ENCODE measurements around the gene GABRG2. TPM values are rescaled to one million over a fixed set of nuclear protein-coding genes. Genes with fewer than 3 reads are reported as not detected.

GABRG2 gene
- polyA plus RNA-seq (2011; rRNA removed), result not detected in 2 replicates
- not detected in 2 replicates for polyA minus RNA-seq (2011; rRNA and poly(A)+ RNA removed)

DNA sequence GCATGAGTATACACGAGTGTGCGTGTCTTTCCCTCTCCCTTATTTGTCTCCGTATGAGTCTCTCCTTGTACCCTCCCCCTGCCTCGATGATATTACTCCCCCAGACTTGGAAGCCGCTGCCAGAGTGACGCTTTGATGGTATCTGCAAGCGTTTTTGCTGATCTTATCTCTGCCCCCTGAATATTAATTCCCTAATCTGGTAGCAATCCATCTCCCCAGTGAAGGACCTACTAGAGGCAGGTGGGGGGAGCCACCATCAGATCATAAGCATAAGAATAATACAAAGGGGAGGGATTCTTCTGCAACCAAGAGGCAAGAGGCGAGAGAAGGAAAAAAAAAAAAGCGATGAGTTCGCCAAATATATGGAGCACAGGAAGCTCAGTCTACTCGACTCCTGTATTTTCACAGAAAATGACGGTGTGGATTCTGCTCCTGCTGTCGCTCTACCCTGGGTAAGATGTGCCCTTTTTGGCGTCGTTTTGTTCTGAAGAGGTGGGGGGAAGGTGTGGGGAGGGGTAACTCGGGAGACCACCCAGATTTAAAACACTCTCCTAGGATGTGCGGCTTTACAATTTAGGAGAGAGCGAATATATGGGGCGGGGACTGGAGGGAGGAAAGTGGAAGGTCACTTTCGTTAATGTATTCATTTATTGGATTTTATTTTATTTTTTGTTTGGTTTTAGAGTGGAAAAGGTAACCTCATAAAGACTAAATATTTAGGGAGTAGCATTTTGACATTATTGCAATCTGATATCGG, at the start of gene GABRG2:
GABRG2 (plus strand) TSS at position 119 of the 757 bp plus-strand sequence; CDS start at position 346, 227 bp downstream.
- H3K4me3 ChIP-seq (ENCODE audit: low read depth, low read length), result no peak within 1 kb of the TSS
- H3K27ac ChIP-seq (ENCODE audit: low read depth, low read length), result no peak within 1 kb of the TSS
- H3K27me3 ChIP-seq (ENCODE audit: control insufficient read depth, insufficient read depth, low read length), result no peaks in the 10 kb centered on the region
- DNase-seq (ENCODE audit: low read depth, low spot score), result no peak
- ChIA-PET POLR2A (no interaction called here), CTCF (no interaction called here)
- peaks cover 12% of the 10 kb centered on the region; the same call in 1 of the 2 replicates for H3K9me3 ChIP-seq (ENCODE audit: control insufficient read depth, insufficient read depth, low read length)
- no peak for TF ChIP-seq CTCF (IDR thresholded peaks at IDR 0.05; ENCODE audit: low read depth, low read length)

DNA sequence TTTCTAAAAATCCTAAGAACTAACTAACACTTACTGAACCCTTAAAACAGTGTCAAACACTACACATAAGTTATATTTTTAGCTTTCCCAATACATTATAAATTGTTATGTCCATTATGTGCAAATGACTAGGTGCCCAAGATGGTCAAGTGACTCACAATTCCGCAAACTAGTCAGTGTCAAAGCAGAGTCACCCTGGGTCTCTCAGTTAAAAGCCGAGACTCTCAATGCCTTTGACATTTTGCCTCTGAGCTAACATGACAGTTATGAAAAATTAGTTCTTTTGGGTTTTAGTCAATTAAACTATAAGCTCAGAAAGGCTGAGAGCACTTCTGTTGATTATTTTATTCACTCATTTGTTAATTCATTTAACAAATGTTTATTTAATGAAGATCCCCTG, 42.3 kb upstream of the GABRG2 start:
- H3K9me3 ChIP-seq (ENCODE audit: control insufficient read depth, insufficient read depth, low read length), result no peaks in the 10 kb centered on the region; the same call in 1 of the 2 replicates
- H3K4me3 ChIP-seq (ENCODE audit: low read depth, low read length), result no peak overlapping the region
- no peak for TF ChIP-seq CTCF (IDR thresholded peaks at IDR 0.05; ENCODE audit: low read depth, low read length)
- DNase-seq (ENCODE audit: low read depth, low spot score), result no peak
- H3K27ac ChIP-seq (ENCODE audit: low read depth, low read length), result no peak overlapping the region
- ChIA-PET CTCF (interaction anchor here (1.2 kb wide), 1 partner anchor 18 kb away, joined by 3 read pairs; no protein-coding TSS in a partner anchor), POLR2A (no interaction called here)
- no peaks in the 10 kb centered on the region for H3K27me3 ChIP-seq (ENCODE audit: control insufficient read depth, insufficient read depth, low read length)

DNA sequence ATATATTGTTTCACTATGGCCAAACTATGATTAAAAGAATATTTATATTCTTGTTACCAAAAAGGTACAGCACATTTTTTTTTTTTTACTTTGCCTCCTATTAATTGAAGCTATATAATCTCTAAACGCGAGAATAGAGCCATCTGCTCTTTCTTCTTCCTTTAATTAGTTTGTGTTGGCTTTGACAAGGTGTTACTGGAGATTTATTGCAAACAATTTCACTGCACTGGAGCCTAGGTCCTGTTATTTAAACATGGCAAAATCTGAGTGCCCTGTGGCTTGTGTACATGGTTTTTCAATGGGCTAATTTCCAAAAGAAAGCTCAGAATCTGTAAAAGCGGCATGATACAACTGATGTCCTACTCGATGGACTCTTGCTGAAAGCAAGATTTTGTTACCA, 40.8 kb upstream of the GABRG2 start:
- no peak overlapping the region for H3K27ac ChIP-seq (ENCODE audit: low read depth, low read length)
- no peaks in the 10 kb centered on the region for H3K27me3 ChIP-seq (ENCODE audit: control insufficient read depth, insufficient read depth, low read length)
- ChIA-PET POLR2A (no interaction called here), CTCF (no interaction called here)
- no peak for TF ChIP-seq CTCF (IDR thresholded peaks at IDR 0.05; ENCODE audit: low read depth, low read length)
- DNase-seq (ENCODE audit: low read depth, low spot score), result no peak
- H3K9me3 ChIP-seq (ENCODE audit: control insufficient read depth, insufficient read depth, low read length), result no peaks in the 10 kb centered on the region
- no peak overlapping the region for H3K4me3 ChIP-seq (ENCODE audit: low read depth, low read length)

DNA sequence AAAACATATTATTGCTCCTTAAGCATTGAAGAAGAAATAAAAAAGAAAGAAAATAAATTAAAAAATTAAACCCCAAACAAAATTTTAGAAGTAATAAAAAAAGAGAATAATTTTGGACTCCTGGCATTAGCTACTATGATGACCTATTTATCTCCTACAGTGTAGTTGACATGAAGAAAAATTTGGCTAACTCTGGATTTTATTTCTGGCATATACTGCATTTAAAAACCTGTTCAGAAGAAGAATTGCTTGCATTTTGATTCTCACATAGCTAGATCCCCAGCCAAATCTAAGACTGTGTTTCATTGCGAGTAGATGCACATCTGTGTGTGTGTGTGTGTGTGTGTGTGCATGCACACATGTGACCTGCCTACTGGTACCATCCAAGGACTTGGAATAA, 30.1 kb upstream of the GABRG2 start:
- ChIA-PET CTCF (interaction anchor here (0.6 kb wide), 1 partner anchor 105 kb away, joined by 3 read pairs; no protein-coding TSS in a partner anchor), POLR2A (no interaction called here)
- no peak for DNase-seq (ENCODE audit: low read depth, low spot score)
- Histone ChIP-seq H3K9me3 (ENCODE audit: control insufficient read depth, insufficient read depth, low read length) (peaks cover 4% of the 10 kb centered on the region; the same call in 1 of the 2 replicates), H3K27ac (ENCODE audit: low read depth, low read length) (no peak overlapping the region), H3K4me3 (ENCODE audit: low read depth, low read length) (no peak overlapping the region), H3K27me3 (ENCODE audit: control insufficient read depth, insufficient read depth, low read length) (no peaks in the 10 kb centered on the region)
- no peak for TF ChIP-seq CTCF (IDR thresholded peaks at IDR 0.05; ENCODE audit: low read depth, low read length)

- CTCF ChIA-PET, result no interaction called here
Observed at GRCh38 chr5:162047279-162047678, 20.3 kb upstream of the GABRG2 start.

More at GRCh38 chr5:162047279-162047678, 20.3 kb upstream of the GABRG2 start:
- no peak for TF ChIP-seq CTCF (IDR thresholded peaks at IDR 0.05; ENCODE audit: low read depth, low read length)
- Histone ChIP-seq H3K27me3 (ENCODE audit: control insufficient read depth, insufficient read depth, low read length) (no peaks in the 10 kb centered on the region), H3K27ac (ENCODE audit: low read depth, low read length) (no peak overlapping the region), H3K4me3 (ENCODE audit: low read depth, low read length) (no peak overlapping the region), H3K9me3 (ENCODE audit: control insufficient read depth, insufficient read depth, low read length) (peaks cover 7% of the 10 kb centered on the region)
- DNase-seq (ENCODE audit: low read depth, low spot score), result no peak
- POLR2A ChIA-PET, result no interaction called here
